G401 (cell line): ENCODE data around the gene ZNF407. TPM values are rescaled to one million over a fixed set of nuclear protein-coding genes. Genes with fewer than 3 reads are reported as not detected.

Source experiments
- DNase-seq: peaks from one replicate; pipeline ENCODE4 v3.0.0-alpha.2; 2015; ENCODE audit warnings: low spot score
- in situ Hi-C: cut with HindIII; loops from 2 replicates; pipeline ENCODE4 v1.10.0; 2016; ENCODE audit warnings: low sequenced_read_pairs, mixed read lengths
- total RNA-seq: library from RNA; depleted of rRNA; stranded (reverse); fragments of >200 nt; shearing (Covaris generic); gene quantifications from 2 replicates; pipeline ENCODE4 v1.2.3, GENCODE V29; 2014

The ZNF407 gene
- total RNA-seq, 1 experiment from 2014 or later, result 12.6 TPM

DNA sequence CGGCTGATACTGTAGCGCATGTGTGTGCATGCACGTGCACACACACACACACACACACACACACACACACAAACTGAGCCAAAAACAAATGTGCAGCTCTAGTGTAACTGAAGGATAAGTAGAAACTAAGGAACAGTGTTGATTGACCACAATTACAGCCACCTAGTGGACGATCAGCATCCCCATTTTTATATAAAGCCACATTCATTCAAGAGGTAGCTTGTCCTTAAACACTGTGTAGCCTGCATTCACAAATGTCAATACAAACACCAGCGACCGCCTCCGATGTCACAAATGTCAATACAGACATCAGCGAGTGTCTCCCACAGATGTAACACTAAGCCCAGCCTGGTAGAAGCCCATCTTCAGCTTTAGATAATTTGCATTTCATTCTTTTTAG, 443.9 kb downstream of the ZNF407 start:
- in situ Hi-C loops, result no loop called here
- peak; percentile 16 for DNase-seq

DNA sequence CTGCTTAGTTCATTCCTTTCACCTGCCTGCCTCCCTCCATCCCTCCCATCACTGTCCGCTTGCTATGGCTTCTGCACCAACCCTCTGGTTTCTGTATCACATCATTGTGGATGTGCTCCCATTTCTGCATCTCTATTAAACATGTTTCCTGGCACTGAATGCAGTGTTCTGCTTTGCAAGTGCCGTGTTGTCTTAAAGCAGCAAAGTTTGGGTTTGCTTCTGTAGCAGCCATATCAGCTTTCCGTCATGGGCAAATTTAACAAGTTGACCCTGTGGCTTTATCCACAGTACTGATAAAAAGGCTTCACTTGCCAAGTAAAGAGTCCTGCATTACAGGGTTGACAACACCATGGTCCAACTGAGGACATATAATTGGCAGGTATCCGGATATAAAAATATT, 445.8 kb downstream of the ZNF407 start:
- in situ Hi-C loops, result no loop called here
- DNase-seq, result no peak

DNA sequence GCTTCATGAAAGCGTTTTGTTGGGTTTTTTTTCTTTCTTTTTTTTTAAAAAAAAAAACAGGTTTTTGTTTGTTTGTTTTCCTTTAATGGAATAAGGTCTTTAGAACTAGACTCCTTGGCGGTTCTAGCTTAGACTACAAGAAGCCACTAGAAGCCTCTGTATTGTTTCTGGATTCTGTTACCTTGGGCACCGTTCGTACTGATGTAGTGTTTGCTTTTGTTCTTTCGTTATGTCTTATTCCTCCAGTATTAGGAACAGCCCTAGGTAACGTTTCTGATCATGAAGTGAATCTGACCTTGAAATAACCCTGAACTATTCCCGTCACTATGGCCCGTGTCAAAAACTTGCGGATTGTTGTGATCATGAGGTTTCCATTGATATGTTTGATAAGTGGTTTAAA, 446.6 kb downstream of the ZNF407 start:
- in situ Hi-C loops, result no loop called here
- DNase-seq, result no peak

- in situ Hi-C loops, result no loop called here
- no peak for DNase-seq
Observed at GRCh38 chr18:75044791-75045190, 447.1 kb downstream of the ZNF407 start.

GRCh38 chr18:75045272-75045671, 447.6 kb downstream of the ZNF407 start:
- in situ Hi-C loops, result no loop called here
- no peak for DNase-seq

GRCh38 chr18:75047240-75047961, 449.7 kb downstream of the ZNF407 start:
- in situ Hi-C loops, result no loop called here
- DNase-seq, result no peak

- in situ Hi-C loops, result no loop called here
- DNase-seq, result peak; percentile 70
Observed at GRCh38 chr18:75048776-75049454, 451.2 kb downstream of the ZNF407 start.

DNA sequence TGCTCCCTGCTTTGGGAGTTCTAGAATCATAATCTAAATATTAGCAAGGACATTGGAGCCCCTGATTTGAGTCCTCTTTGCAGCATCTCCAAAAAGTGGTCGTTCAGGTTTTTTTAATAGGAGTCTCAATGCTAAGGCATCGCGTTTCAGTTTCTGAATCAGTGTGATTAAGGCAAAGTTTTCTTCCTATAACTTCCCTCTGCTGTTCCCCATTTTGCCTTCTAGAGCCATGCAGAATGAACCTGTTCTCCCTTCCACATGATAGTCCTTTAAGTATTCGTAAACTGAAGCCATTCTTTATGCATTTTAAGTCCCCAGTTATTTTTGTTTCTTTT, 451.8 kb downstream of the ZNF407 start:
- in situ Hi-C loops, result no loop called here
- no peak for DNase-seq

- in situ Hi-C loops, result no loop called here
Observed at GRCh38 chr18:75051757-75052156, 454.1 kb downstream of the ZNF407 start.

DNA sequence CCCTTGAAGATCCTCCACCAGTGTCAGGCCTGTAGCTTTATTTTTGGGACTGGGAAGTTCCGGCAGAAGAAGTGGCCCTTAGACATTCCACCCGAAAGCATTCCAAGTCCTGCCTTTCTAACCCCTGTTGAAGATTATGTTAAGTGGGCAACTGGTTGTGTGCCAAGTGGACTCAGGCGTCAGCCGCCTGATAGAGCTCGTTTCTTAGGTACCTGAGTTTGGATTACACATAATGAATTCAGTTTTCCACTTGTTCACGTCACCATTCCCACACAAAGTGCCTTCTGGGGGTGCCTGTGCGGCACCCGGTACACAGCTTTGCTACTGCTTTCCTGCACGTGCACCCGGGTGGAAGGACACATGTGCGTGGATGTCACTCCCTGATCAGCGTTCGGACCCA, 454.8 kb downstream of the ZNF407 start:
- in situ Hi-C loops, result no loop called here
- DNase-seq, result no peak

More at GRCh38 chr18:75051757-75052156, 454.1 kb downstream of the ZNF407 start:
- DNase-seq, result no peak

DNA sequence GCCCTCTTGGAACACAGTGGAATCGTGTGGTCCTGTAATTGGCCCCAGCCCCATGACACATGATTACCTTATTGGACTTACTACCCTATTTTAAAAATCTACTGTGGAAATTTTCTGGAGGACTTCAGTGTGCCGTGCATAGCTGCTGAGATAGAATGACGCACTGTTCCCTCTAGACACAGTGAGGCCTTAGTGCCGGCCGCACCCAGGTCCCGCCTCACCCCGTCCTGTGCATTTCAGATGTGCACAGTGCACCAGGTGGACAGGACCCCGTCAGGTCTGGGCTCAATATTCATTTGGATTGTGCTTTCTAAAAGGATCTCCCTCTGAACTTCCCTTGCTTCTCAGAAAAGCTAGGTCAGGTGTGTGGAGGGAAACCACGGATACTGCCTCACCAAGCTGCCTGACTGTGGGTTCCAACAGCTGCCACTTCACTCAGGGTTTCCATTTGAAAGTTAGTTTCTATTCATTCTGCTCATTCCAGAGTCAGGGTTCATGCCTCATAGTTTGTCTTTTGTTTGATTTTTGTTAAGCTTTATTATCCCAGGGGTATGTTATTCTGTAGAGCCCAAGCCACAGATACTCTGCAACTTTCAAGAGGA, 455.5 kb downstream of the ZNF407 start:
- in situ Hi-C loops, result no loop called here
- no peak for DNase-seq

DNA sequence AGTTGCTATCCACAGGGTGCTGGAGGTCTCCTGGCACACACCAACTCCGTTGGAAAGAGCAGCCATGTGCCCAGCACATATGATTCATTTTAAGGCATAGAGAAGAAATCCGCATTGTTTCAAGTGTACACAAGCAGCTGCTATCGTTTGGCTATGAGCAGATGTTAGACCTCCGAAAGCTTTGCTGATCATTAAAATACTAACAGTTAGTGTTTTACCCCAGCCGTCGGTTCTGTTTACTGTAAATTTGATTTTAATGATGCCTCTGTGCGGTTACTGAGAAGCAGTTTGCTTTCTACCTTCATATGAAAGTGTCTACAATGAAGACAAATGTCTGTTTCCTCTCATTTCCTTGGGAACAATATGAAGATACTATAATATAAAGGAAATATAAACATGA, 456.4 kb downstream of the ZNF407 start:
- DNase-seq, result no peak
- in situ Hi-C loops, result no loop called here

DNA sequence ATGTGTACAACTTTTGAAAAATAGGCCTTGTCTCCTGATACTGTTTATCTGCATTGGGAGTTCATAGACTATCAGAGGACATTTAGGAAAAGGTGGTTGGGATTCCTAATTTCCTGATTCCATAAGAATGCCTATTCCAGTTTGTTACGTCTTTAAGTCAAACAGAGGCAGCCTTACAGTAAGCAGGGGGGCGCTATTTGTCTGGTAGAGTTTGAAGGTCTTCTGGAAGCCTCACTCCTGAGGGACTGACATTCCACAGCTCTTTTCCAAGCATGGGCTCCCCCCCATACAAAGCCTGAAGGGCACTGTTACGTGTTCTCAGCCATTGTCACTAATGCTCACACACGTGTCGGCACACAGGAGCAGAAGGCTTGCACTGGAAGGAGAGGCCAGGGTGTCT, 456.9 kb downstream of the ZNF407 start:
- in situ Hi-C loops, result no loop called here
- no peak for DNase-seq

- no peak for DNase-seq
- in situ Hi-C loops, result no loop called here
Observed at GRCh38 chr18:75057169-75057960, 459.7 kb downstream of the ZNF407 start.

DNA sequence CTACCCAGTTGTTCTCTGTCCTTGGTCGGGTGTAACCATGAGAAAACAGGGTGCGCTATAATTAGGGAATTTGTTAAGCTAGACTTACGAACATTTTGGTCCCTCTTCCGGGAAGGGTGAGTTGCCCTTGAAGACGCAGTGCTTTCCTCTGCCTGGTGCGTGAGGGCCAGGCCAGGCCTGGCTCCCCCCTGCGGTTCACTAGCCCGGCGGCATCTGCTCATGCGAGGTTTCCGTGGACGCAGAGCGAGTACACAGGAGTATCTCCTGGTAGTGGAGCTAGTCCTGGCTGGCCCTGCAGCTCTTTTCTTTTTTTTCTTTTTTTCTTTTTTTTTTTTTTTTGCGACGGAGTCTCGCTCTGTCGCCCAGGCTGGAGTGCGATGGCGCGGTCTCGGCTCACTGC, 462.5 kb downstream of the ZNF407 start:
- in situ Hi-C loops, result no loop called here
- DNase-seq, result no peak

DNA sequence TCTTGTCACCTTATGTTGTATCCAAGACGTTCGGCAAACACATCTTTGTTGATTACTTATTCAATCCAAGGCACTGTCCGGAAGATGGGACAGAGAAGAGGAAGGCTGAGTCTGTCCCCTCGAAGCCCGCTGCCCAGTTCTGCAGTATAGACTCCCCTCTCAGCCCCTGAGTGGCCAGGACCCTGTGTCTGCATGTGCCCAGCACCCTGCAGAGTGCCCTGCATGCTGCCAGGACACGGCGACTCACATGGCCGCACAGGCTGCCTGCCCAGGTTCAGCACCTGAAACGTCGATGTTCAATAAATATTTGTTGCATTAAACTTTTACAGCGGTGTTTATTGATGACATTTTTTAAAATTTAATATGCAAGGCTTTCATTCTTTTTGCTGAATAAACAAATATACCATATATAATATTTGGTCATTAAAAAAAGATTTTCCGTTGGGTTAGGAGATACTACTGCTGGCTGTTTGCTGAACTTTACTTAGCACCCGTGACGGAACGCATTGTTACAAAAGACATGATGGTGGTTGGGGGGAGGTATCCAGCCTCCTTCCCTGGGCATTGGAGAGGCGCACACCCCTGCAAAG, 464.7 kb downstream of the ZNF407 start:
- DNase-seq, result no peak
- in situ Hi-C loops, result no loop called here

- in situ Hi-C loops, result no loop called here
- DNase-seq, result no peak
Observed at GRCh38 chr18:75063196-75063595, 465.5 kb downstream of the ZNF407 start.

- in situ Hi-C loops, result no loop called here
- DNase-seq, result no peak
Observed at GRCh38 chr18:75063615-75064512, 466.2 kb downstream of the ZNF407 start.

GRCh38 chr18:75064513-75064905, 466.8 kb downstream of the ZNF407 start:
- in situ Hi-C loops, result no loop called here
- DNase-seq, result no peak
